MG63 (cell line): ENCODE measurements around the gene CD82. TPM values are rescaled to one million over a fixed set of nuclear protein-coding genes. Genes with fewer than 3 reads are reported as not detected.
A peak's percentile ranks its signal among the peaks of the same experiment; 100 is the strongest.
"Not testable (repeated sequence)": the region's sequence is repeated elsewhere in the genome, so short reads cannot be mapped to it uniquely, and the experiment has no call there.

Source experiments
- DNase-seq: peaks from one replicate; pipeline ENCODE4 v3.0.0-alpha.2; 2020
- H3K27me3 ChIP-seq: fragments of 250-450 bp; sonication (Bioruptor Pico); 2 replicates; pipeline ENCODE4 v1.5.1; 2020; ENCODE audit warnings: mild to moderate bottlenecking, moderate library complexity
- H3K36me3 ChIP-seq: fragments of 250-450 bp; sonication (Bioruptor Pico); 2 replicates; pipeline ENCODE4 v1.5.1; 2020; ENCODE audit warnings: mild to moderate bottlenecking, moderate library complexity
- H3K4me3 ChIP-seq: fragments of 250-450 bp; sonication (Bioruptor Pico); 2 replicates; pipeline ENCODE4 v1.5.1; 2020; ENCODE audit warnings: mild to moderate bottlenecking, moderate library complexity
- H3K9me3 ChIP-seq: fragments of 250-450 bp; sonication (Bioruptor Pico); 2 replicates; pipeline ENCODE4 v1.5.1; 2020; ENCODE audit warnings: mild to moderate bottlenecking, moderate library complexity
- total RNA-seq: library from RNA; depleted of rRNA; stranded (reverse); fragments of >200 nt; shearing (Covaris generic); gene quantifications from 2 replicates; pipeline ENCODE4 v1.2.3, GENCODE V29; 2014; ENCODE audit warnings: low replicate concordance

The CD82 gene
- total RNA-seq, 1 experiment from 2014 or later: 61.3 TPM

DNA sequence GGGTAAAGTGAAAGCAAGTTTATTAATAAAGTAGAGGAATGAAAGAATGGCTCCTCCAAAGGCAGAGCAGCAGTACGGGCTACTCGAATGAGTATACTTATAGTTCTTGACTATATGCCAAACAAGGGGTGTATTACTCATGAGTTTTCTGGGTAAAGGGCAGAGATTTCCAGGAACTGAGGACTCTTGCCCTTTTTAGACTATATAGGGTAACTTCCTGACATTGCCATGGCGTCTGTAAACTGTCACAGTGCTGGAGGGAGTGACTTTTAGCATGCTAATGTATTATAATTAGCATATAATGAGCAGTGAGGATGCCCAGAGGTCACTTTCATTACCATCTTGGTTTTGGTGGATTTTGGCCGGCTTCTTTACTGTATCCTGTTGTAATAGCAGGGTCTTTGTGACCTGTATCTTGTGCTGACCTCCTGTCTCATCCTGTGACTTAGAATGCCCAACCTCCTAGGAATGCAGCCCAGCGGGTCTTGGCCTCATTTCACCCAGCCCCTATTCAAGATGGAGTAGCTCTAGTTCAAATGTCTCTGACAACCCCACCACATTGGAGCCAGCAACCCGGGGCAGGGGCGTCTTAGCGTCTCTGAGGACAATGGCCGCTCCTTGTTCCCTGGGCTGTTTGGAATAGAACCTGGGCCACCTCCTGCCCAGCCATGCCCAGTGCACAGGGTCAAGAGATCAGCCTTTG lies 34.9 kb upstream of the CD82 start:
- Histone ChIP-seq H3K9me3 (no peaks in the 10 kb centered on the region), H3K4me3 (no peak overlapping the region), H3K36me3 (no peaks in the 10 kb centered on the region), H3K27me3 (no peaks in the 10 kb centered on the region)
- DNase-seq: no peak

GRCh38 chr11:44531116-44531504 lies 34.4 kb upstream of the CD82 start:
- no peaks in the 10 kb centered on the region for H3K36me3 ChIP-seq
- no peak for DNase-seq
- H3K4me3 ChIP-seq: no peak overlapping the region
- no peaks in the 10 kb centered on the region for H3K9me3 ChIP-seq
- no peaks in the 10 kb centered on the region for H3K27me3 ChIP-seq

- Histone ChIP-seq H3K36me3 (no peaks in the 10 kb centered on the region), H3K27me3 (no peaks in the 10 kb centered on the region), H3K4me3 (no peak overlapping the region), H3K9me3 (no peaks in the 10 kb centered on the region)
- DNase-seq: no peak
Measured at GRCh38 chr11:44531636-44532035, 33.8 kb upstream of the CD82 start.

GRCh38 chr11:44532809-44533208 lies 32.7 kb upstream of the CD82 start:
- Histone ChIP-seq H3K9me3 (no peaks in the 10 kb centered on the region), H3K27me3 (no peaks in the 10 kb centered on the region), H3K36me3 (no peaks in the 10 kb centered on the region), H3K4me3 (no peak overlapping the region)
- DNase-seq: no peak

DNA sequence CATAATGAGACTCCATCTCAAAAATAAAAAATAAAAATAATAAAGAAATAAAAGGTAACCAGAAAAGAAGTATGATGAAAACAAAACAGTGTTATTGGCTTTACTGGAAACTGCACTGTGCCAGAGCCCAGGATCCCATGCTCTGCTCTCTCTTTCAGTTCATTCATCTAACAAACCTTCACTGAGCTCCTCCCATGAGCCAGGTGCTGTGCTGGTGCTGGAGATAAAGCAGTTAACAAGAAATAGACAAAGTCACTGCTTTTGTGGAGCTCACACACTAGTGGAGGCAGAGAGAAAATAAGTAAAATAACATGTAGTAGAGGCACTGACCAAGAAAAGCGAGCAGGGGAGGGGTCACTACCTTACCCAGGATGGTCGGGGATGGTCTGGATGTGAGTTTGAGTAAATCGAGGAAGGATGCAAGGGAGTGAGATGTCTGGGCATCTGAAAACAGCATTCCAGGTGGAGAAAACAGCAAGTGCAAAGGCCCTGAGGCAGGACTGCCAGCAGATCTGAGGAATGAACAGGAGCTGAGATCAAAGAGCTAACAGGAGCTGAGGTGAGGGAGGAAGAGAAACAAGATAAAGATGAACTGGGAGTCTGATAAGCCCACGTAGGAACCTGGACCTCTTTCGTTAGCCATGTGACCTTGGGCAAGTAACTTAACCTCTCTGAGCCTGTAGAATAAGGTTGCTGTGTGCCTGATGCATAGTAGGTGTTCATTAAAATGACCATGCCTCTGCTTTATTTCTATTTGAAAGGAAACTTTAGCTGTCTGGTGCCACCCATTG lies 31.3 kb upstream of the CD82 start:
- Histone ChIP-seq H3K4me3 (no peak overlapping the region), H3K36me3 (no peaks in the 10 kb centered on the region), H3K9me3 (no peaks in the 10 kb centered on the region), H3K27me3 (no peaks in the 10 kb centered on the region)
- DNase-seq: no peak

- Histone ChIP-seq H3K27me3 (no peaks in the 10 kb centered on the region), H3K9me3 (no peaks in the 10 kb centered on the region), H3K36me3 (no peaks in the 10 kb centered on the region), H3K4me3 (no peak overlapping the region)
- DNase-seq: no peak
Measured at GRCh38 chr11:44535191-44535980, 30.1 kb upstream of the CD82 start.

GRCh38 chr11:44536788-44537516 lies 28.5 kb upstream of the CD82 start:
- no peaks in the 10 kb centered on the region for H3K36me3 ChIP-seq
- DNase-seq: no peak

DNA sequence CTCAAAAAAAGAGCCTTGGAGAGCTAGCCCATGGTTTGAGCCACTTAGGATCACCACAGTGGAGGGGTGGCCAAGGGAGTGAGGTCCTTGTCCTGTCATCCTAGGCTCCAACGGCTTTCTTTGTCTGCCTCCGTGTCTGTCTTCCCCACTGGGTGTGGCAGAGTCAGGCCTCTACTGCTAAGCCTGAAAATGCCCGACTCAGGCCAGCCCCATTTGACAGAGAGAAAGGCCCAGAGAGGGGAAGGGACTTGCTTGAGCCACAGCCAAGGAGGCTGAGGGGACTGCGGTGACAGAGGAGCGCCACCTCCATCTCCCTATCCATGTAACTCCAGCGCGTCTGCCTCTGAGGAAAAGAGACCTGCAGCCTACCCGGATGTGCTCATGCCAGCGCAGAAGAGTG lies 27.8 kb upstream of the CD82 start:
- Histone ChIP-seq H3K9me3 (no peaks in the 10 kb centered on the region), H3K36me3 (no peaks in the 10 kb centered on the region), H3K4me3 (no peak overlapping the region), H3K27me3 (no peaks in the 10 kb centered on the region)
- no peak for DNase-seq

More at GRCh38 chr11:44536788-44537516, 28.5 kb upstream of the CD82 start:
- H3K4me3 ChIP-seq: no peak overlapping the region
- no peaks in the 10 kb centered on the region for H3K9me3 ChIP-seq
- no peaks in the 10 kb centered on the region for H3K27me3 ChIP-seq

- Histone ChIP-seq H3K9me3 (no peaks in the 10 kb centered on the region), H3K27me3 (no peaks in the 10 kb centered on the region), H3K36me3 (no peaks in the 10 kb centered on the region), H3K4me3 (no peak overlapping the region)
- peak; percentile 60 for DNase-seq
Measured at GRCh38 chr11:44538375-44539054, 26.9 kb upstream of the CD82 start.

- no peak overlapping the region for H3K4me3 ChIP-seq
- no peaks in the 10 kb centered on the region for H3K27me3 ChIP-seq
- no peaks in the 10 kb centered on the region for H3K9me3 ChIP-seq
- no peak for DNase-seq
- no peaks in the 10 kb centered on the region for H3K36me3 ChIP-seq
Measured at GRCh38 chr11:44539971-44540370, 25.5 kb upstream of the CD82 start.

DNA sequence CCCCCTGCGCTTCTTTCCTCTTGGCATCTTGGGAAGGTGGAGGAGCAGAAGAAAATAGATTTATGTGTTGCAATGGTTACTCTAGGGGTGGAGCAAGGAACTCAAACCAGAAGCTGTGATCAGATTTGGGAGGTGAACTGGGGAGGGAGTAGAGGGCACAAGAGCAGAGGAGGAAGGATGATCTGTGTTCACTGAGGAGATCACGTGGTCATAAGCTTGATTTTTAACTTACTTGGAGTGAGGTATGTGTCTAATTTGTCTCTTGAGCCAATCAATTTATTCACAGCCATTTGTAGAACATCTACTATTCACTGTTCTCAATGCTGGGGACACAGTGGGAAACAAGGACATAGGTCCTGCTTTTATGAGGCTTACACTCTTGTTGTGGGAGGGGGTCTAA lies 24.8 kb upstream of the CD82 start:
- Histone ChIP-seq H3K4me3 (no peak overlapping the region), H3K9me3 (no peaks in the 10 kb centered on the region), H3K36me3 (no peaks in the 10 kb centered on the region), H3K27me3 (no peaks in the 10 kb centered on the region)
- DNase-seq: no peak

DNA sequence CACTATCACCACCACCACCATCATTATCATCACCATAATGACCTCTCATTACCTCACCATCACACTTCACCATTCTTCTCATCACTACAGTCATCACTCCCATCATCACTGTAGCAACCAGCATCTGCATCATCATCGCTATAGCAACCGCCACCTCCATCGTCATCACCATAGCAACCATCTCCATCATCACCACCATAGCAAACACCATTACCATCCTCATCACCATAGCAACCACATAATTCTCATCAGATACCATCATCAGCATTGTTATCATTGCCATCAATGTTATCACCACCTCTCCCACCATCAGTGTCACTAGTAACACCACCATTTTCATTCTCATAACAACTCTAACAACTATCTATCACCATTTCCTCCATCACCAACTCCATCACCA lies 23.1 kb upstream of the CD82 start:
- no peak overlapping the region for H3K4me3 ChIP-seq
- no peaks in the 10 kb centered on the region for H3K36me3 ChIP-seq
- no peaks in the 10 kb centered on the region for H3K9me3 ChIP-seq
- DNase-seq: no peak
- H3K27me3 ChIP-seq: no peaks in the 10 kb centered on the region

GRCh38 chr11:44546984-44547383 lies 18.5 kb upstream of the CD82 start:
- H3K36me3 ChIP-seq, H3K4me3 ChIP-seq, H3K9me3 ChIP-seq, DNase-seq, H3K27me3 ChIP-seq: not testable (repeated sequence)

- not testable (repeated sequence) for H3K27me3 ChIP-seq, DNase-seq, H3K36me3 ChIP-seq, H3K9me3 ChIP-seq, H3K4me3 ChIP-seq
Measured at GRCh38 chr11:44547534-44547933, 17.9 kb upstream of the CD82 start.

DNA sequence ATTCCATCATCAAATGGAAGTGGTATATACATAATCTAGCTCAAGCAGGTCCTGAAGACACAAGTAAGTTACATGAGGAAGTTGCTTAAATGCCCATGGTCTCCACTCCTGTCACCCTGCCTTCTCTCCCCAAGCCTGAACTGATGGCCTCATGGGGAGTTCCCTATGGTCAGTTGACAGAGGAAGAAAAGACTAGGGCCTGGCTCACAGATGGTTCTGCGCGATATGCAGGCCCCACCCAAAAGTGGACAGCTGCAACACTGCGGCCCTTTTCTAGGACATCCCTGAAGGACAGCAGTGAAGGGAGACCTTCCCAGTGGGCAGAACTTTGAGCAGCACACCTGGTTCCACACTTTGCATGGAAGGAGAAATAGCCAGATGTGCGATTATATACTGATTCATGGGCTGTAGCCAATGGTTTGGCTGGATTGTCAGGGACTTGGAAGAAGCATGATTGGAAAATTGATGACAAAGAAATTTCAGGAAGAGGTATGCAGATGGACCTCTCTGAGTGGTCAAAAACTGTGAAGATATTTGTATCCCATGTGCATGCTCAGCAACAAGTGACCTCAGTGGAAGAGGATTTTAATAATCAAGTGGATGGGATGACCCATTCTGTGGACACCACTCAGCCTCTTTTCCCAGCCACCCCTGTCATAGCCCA lies 17.3 kb upstream of the CD82 start:
- no peaks in the 10 kb centered on the region for H3K27me3 ChIP-seq
- DNase-seq: no peak
- H3K9me3 ChIP-seq: peaks cover 7% of the 10 kb centered on the region
- no peaks in the 10 kb centered on the region for H3K36me3 ChIP-seq
- no peak overlapping the region for H3K4me3 ChIP-seq
